ENCODE results near the gene ABRACL.
"Not testable (repeated sequence)": the region's sequence is repeated elsewhere in the genome, so short reads cannot be mapped to it uniquely, and the experiment has no call there.

ABRACL gene, protein sequence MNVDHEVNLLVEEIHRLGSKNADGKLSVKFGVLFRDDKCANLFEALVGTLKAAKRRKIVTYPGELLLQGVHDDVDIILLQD

DNA sequence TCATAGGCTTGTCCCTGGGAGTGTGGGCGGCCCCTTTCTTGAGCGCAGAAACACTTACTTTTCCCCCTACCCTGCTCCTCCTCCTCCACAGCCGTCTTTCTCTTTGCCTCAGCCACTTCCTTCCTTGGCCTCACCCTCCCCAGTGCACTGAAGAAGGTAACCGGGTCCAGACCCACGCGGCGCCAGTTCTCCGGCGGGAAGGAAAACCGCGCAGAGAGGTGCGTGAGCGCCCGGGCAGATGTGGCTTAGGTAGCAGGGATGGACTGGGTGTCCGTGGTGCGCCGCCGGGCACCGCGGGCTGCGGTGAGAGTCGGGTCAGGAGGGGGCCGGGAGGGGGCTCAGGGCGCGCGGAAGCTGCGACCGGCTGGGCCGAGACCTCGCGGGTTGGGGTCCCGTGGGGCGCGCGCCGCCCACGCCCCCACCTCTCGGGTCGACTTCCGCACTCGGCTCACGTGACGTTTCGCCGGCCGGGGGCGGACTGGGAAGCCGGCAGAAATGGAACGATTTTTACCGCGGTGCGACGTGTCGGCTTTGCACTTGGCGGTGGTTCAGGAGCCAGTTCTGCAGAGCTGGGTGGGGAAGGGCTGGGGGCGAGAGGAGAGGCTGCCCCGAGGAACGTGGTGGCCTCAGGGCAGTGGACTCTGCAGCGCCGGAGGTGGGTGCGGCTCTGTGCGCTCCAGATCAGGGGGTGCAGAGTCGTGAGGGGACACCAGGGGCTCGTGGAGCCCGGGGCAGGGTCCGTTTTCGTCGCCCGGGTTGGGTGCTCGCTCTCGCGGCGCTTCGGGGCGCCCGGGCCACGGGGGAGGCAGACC, at the start of gene ABRACL:
ABRACL (plus strand) TSS at position 88 of the 812 bp plus-strand sequence. CDS start 5,416 bp downstream, outside the sequence.
- peak; percentile 92 for DNase-seq

- DNase-seq, result no peak
Measured at GRCh38 chr6:138979365-138979764, 49.2 kb upstream of the ABRACL start.

- DNase-seq, result no peak
Measured at GRCh38 chr6:138979813-138980668, 48.5 kb upstream of the ABRACL start.

GRCh38 chr6:138981416-138981815, 47.1 kb upstream of the ABRACL start:
- no peak for DNase-seq

DNA sequence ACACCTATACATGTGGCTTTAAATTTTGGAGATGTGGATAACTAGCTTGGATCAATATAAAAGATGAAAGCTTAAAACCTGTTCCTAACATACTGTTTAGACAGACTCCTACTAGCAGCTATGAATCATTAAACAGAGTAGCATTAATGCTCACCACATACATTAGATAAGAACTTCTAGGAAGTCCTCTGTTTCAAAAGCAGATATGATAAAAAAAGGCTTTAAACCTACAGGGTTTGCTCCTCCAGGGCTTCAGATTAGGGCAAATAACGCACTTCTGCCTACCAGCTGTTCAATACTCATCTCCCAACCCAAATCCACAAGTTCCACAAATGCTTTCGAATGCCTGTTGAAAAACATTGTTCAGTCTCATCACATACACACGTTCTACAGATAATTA, 42.0 kb upstream of the ABRACL start:
- DNase-seq, result peak; percentile 47

DNA sequence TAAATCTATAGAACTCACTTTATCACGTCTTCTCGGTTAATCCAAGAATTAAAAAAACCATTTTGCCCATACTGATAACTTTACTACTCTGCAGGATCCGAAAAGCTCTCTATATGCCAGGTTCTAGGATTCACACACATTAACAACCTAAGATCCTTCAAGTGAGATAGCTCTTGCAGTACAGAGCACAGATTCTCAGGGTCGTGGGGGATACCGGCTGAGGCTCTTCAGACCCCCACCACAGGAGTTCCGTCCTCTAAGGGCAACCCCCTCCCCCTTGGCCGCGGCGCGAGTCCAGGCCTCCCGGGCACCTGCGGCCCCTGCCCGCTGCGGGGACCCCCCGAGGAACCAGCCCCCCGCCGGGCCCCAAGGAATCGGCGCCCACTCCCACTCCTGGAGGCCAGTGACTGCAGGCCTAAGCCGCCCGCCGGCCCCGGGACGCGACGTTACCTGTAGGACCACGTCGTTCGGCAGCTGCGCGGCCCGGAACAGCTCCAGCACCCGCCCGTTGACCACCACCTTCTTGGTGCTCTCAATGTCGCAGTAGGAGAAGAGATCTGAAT, 41.4 kb upstream of the ABRACL start:
- DNase-seq, result peak; percentile 25

GRCh38 chr6:138987643-138988468, 40.7 kb upstream of the ABRACL start, which contains the start of gene REPS1:
REPS1 (minus strand) TSS chr6:138988253; CDS start chr6:138987682, 571 bp downstream.
- DNase-seq, result peak; percentile 85

GRCh38 chr6:138988469-138988834, 40.1 kb upstream of the ABRACL start:
- no peak for DNase-seq

DNA sequence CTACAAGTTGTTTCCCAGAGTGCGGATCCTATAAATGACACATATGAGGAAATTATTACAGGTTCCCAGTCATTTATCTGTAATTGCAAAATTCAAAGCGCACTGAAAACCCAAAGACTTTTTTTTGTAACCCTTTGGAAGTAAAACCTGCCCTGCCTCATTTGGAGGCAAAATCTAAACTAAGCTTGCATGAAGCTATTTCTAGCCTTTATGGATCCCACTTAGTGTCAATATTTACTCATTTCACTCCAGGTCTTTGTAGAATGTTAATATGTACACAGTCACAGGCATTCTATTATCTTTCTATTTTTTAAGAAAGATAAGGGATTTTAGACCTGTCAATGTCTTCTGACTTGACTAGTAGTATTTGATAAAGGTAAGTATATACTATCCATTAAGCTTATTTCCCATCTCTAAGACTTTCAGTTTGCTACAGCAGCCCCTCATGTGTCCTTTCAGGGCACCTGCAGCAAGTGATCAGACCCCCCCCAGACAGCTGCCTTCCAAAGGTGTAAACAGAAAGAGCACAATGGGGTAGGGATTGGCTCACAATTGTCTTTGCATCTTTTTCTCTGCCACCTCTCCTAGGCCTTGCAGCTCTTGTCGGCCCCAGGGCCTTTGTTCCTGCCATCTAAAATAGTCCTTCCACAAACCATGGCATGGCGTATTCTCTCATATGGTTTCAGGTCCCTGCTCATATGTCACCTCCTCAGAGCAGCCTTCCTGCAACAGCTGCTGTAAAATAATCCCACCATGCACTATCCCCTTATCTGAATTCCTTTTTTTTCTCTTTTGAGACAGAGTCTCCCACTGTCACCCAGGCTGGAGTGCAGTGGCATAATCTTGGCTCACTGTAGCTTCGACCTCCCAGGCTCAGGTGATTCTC, 39.2 kb upstream of the ABRACL start:
- no peak for DNase-seq

DNA sequence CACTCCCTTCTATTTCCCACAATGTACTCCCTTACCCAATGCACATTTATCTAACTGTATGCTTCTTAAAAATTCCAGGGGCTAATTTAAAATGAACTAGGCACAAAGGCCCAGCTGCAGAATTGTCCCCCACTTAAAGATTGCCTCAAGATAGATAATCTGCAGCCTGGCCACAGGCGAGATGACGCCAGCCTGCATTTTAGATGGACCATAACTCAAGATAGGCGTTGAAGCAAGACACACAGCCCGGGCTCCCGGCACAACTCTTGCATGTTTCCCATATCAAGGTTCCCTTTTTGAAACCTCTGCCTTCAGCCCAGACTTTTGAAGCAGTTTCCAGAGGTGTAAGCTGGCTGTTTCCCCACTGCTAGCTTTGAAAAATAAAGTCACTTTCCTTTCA, 37.3 kb upstream of the ABRACL start:
- no peak for DNase-seq

- not testable (repeated sequence) for DNase-seq
Measured at GRCh38 chr6:138992965-138993364, 35.6 kb upstream of the ABRACL start.

DNA sequence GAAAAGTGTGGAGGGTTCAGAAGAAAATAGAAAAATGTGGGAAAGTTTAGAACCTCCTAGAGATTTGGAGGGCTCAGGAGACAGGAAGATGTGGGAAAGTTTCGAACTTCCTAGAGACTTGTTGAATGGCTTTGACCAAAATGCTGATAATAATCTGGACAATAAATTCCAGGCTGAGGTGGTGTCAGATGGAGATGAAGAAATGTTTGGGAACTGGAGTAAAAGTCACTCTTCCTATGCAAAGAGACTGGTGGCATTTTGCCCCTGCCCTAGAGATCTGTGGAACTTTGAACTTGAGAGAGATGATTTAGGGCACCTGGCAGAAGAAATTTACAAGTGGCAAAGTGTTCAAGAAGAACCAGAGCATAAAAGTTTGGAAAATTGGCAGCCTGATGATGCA, 35.1 kb upstream of the ABRACL start:
- not testable (repeated sequence) for DNase-seq

GRCh38 chr6:138996524-138996923, 32.0 kb upstream of the ABRACL start:
- DNase-seq, result no peak

DNA sequence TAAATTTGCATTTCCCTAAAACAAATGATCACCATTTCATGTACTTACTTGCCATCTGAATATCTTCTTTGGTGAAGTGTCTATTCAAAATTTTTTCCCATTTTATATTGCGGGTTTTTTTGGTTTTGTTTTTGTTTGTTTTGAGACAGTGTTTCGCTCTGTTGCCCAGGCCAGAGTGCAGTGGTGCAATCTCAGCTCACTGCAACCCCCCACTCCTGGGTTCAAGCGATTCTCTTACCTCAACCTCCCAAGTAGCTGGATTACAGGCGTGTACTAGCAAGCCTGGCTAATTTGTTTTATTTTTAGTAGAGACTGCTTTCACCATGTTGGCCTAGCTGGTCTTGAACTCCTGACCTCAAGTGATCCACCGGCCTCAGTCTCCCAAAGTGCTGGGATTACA, 31.4 kb upstream of the ABRACL start:
- no peak for DNase-seq

GRCh38 chr6:138999949-139000725, 28.4 kb upstream of the ABRACL start:
- no peak for DNase-seq

DNA sequence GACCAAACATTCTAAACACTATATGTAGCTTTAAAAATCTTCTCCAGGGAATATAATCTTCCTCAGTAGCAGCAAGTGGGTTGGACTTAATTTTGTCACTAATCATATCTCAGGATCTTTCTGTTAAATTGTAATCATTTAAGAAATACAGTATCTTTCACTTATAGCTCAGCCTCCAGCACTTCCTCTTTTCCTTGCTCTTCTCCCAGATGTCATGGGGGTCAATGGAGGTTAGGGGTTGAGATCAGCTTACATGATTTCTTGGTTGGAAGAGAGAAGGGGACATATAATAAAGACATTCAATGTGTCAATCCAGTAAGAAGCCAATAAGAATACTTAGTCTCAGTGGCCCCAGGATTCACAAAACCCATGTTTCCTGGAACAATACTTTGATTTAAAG, 24.8 kb upstream of the ABRACL start:
- no peak for DNase-seq

DNA sequence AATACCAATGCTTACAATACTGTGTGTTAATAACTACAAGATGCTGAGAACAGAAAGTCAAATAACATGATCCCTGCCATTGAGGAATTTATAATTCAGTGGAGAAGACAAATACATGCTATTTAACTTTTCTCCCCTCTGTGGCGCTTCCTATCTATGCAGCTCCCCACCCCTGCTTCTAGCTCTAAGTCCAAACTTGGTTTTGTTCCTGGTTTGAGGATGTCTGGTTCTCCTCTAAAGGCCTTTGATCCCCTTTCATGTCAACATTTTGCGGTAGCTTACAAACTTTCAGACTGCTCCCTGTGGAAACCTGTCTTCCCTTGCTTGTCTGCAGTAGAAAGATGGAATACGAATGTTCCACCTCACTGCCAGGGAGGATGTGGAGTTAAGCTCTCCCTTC, 22.1 kb upstream of the ABRACL start:
- no peak for DNase-seq

- DNase-seq, result no peak
Measured at GRCh38 chr6:139007428-139007827, 21.1 kb upstream of the ABRACL start.

GRCh38 chr6:139008117-139008516, 20.4 kb upstream of the ABRACL start:
- no peak for DNase-seq

DNA sequence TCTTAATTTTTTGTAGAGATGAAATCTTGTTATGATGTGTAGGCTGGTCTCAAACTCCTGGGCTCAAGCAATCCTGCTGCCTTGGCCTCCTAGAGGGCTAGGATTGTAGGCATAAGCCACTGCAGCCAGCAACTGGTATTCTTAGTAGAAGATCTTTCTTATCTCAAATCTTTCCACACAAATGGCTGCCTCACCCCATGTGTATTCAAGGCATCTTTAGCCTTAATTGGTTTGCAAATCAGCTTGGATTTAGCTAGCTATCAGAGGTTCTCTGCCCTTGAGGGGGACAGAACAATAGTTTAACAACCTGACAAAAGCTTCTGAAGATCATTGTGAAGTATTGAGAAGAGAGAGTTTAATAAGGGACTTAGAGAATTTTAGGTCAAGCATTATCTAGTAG, 17.9 kb upstream of the ABRACL start:
- no peak for DNase-seq

DNA sequence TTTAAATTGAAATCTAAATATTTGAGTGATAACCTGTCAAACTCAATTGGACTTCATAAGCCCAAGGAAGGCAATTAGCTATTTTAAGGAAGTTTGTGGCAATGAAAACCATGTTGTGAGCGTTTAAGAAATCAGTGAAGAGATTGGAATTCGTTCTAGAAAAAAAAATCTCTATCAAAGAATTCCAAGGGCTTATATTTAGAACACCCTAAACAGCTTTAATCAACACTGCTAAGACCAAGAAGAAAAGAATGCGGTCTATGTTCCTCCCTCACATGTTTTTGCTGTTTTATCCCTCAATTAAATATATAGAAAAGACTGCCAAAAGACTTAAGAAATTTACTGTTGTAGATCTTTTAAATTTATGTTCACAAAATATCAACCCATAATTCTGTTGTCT, 16.6 kb upstream of the ABRACL start:
- DNase-seq, result no peak
